HUES48 (cell line): ENCODE data around the gene ZNF736.
"Not testable (repeated sequence)": the region's sequence is repeated elsewhere in the genome, so short reads cannot be mapped to it uniquely, and the experiment has no call there.

Source experiments
- H3K27ac ChIP-seq: one replicate; pipeline ENCODE4 v1.7.0; 2013; ENCODE audit warnings: low read depth, low read length, inconsistent platforms
- H3K27me3 ChIP-seq: 2 replicates; pipeline ENCODE4 v1.6.1; 2013; ENCODE audit warnings: mild to moderate bottlenecking, low read length; ENCODE audit not compliant: control insufficient read depth, insufficient read depth
- H3K36me3 ChIP-seq: 2 replicates; pipeline ENCODE4 v1.6.1; 2013; ENCODE audit warnings: low read length; ENCODE audit not compliant: control insufficient read depth, insufficient read depth
- H3K4me1 ChIP-seq: 2 replicates; pipeline ENCODE4 v1.6.1; 2013; ENCODE audit warnings: mild to moderate bottlenecking, low read length; ENCODE audit not compliant: control insufficient read depth, insufficient read depth
- H3K4me3 ChIP-seq: 2 replicates; pipeline ENCODE4 v1.5.1; 2013; ENCODE audit warnings: mild to moderate bottlenecking, low read depth, low read length
- H3K9ac ChIP-seq: 2 replicates; pipeline ENCODE4 v1.6.1; 2013; ENCODE audit warnings: mild to moderate bottlenecking, low read depth, low read length, moderate library complexity
- H3K9me3 ChIP-seq: 2 replicates; pipeline ENCODE4 v1.6.1; 2013; ENCODE audit warnings: low read length; ENCODE audit not compliant: control insufficient read depth, insufficient read depth

ZNF736 gene

GRCh38 chr7:64313740-64314491 is at the start of gene ZNF736:
TSS of gene ZNF736 (plus strand) at chr7:64313961. CDS start at chr7:64314151, 190 bp downstream.
- H3K4me3 ChIP-seq: peak within 1 kb of the TSS; percentile 95
- no peaks in the 10 kb centered on the region for H3K4me1 ChIP-seq
- peak within 1 kb of the TSS; percentile 94 for H3K9ac ChIP-seq
- no peaks in the 10 kb centered on the region for H3K27me3 ChIP-seq
- H3K36me3 ChIP-seq: no peaks in the 10 kb centered on the region
- H3K27ac ChIP-seq: no peak within 1 kb of the TSS
- peaks cover 62% of the 10 kb centered on the region for H3K9me3 ChIP-seq

- Histone ChIP-seq H3K4me3 (no peak overlapping the region), H3K27me3 (no peaks in the 10 kb centered on the region), H3K36me3 (no peaks in the 10 kb centered on the region), H3K4me1 (no peaks in the 10 kb centered on the region), H3K9ac (no peak overlapping the region), H3K9me3 (peaks cover 72% of the 10 kb centered on the region), H3K27ac (no peak overlapping the region)
Observed at GRCh38 chr7:64266341-64266919, 47.3 kb upstream of the ZNF736 start.

GRCh38 chr7:64277630-64278029 is 36.1 kb upstream of the ZNF736 start:
- Histone ChIP-seq H3K4me1 (no peaks in the 10 kb centered on the region), H3K27me3 (no peaks in the 10 kb centered on the region), H3K9ac (no peak overlapping the region), H3K27ac (no peak overlapping the region), H3K4me3 (no peak overlapping the region), H3K36me3 (no peaks in the 10 kb centered on the region), H3K9me3 (peaks cover 72% of the 10 kb centered on the region)

GRCh38 chr7:64294701-64295420 is 18.9 kb upstream of the ZNF736 start:
- Histone ChIP-seq H3K36me3 (no peaks in the 10 kb centered on the region), H3K27ac (no peak overlapping the region), H3K4me3 (no peak overlapping the region), H3K9me3 (peaks cover 82% of the 10 kb centered on the region), H3K4me1 (no peaks in the 10 kb centered on the region), H3K27me3 (no peaks in the 10 kb centered on the region), H3K9ac (no peak overlapping the region)

DNA sequence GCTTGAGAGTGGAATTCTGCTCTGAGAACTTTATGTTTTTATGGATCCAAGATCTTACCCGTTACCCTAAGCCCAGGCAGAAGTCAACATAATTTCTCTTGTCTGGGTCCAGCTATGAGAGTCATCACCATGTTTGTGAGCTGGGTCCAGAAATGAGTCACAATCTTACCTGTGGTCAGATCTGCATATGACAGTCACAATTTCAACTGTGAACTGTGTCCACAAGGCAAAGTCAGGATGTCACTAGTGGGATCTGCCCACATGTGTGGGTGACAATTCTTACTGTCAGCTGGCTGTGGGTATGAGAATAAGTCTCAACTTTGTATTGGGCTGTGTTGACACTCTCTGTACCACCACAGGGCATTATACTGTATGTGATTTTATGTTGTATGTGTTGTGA is 16.3 kb upstream of the ZNF736 start:
- not testable (repeated sequence) for H3K9ac ChIP-seq, H3K4me3 ChIP-seq, H3K4me1 ChIP-seq, H3K36me3 ChIP-seq, H3K27ac ChIP-seq, H3K27me3 ChIP-seq
- peaks cover 84% of the 10 kb centered on the region for H3K9me3 ChIP-seq

GRCh38 chr7:64300641-64301405 is 12.9 kb upstream of the ZNF736 start:
- no peaks in the 10 kb centered on the region for H3K36me3 ChIP-seq
- no peak overlapping the region for H3K27ac ChIP-seq
- no peaks in the 10 kb centered on the region for H3K4me1 ChIP-seq
- H3K9me3 ChIP-seq: peaks cover 83% of the 10 kb centered on the region
- no peaks in the 10 kb centered on the region for H3K27me3 ChIP-seq
- H3K9ac ChIP-seq: no peak overlapping the region
- no peak overlapping the region for H3K4me3 ChIP-seq

DNA sequence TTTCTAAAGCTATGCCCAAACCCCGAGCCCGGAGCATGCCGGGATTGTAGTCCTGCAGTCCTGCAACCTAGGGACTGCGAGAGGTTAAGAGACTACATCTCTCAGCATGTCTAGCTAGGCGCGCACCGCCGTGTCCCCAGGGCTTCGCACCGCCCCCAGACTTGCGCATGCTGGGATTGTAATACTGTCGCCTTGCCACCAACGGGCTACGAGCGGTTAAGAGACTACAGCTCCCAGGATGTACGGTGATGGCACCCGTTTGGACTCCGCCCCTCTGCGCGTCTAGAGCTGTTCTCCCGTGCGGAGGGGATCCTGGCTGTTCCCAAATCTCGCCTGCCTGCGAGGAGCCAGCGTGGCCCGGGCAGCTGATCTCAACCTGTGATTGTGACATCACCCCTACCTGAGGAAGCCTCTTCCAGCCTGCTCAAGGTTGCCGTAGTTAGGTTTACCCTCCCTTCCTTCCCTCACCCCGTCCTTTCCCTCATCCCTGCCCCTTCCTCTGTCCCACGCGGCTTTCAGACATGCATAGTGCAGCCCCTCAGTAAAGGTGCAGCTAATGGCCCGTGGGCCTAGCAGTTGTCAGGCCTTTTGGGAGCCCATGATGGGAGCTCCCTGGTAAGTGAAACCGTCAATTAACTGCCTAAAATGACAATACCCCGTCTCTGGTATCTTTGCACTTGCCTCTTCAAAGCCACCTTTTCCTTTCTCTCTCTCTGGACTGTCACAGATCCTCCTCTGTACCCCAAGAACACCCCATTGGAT is 6.3 kb upstream of the ZNF736 start:
- peaks cover 67% of the 10 kb centered on the region for H3K9me3 ChIP-seq
- H3K27me3 ChIP-seq: no peaks in the 10 kb centered on the region
- no peak overlapping the region for H3K27ac ChIP-seq
- H3K36me3 ChIP-seq: no peaks in the 10 kb centered on the region
- H3K4me3 ChIP-seq: peak overlapping the region; percentile 61
- H3K4me1 ChIP-seq: no peaks in the 10 kb centered on the region
- peak overlapping the region; percentile 55 for H3K9ac ChIP-seq

DNA sequence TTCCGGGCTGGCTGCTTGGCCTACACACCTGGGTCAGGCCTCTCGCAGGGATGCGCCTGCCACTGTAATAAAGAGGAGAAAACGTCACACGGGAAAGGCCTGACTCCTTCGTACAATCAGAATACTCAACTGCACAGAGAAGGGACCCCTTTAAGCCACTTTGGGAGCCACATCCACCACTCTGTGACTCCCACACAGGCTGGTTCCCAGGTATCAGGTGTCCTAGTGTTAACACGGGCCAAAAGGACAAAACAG is 5.8 kb upstream of the ZNF736 start:
- no peak overlapping the region for H3K27ac ChIP-seq
- H3K9ac ChIP-seq: peak overlapping the region; percentile 55; the same call in 1 of the 2 replicates
- H3K4me3 ChIP-seq: peak overlapping the region; percentile 61
- peaks cover 67% of the 10 kb centered on the region for H3K9me3 ChIP-seq
- no peaks in the 10 kb centered on the region for H3K36me3 ChIP-seq
- H3K27me3 ChIP-seq: no peaks in the 10 kb centered on the region
- no peaks in the 10 kb centered on the region for H3K4me1 ChIP-seq

- H3K9ac ChIP-seq: no peak overlapping the region
- no peaks in the 10 kb centered on the region for H3K36me3 ChIP-seq
- H3K9me3 ChIP-seq: peaks cover 65% of the 10 kb centered on the region
- no peaks in the 10 kb centered on the region for H3K4me1 ChIP-seq
- no peaks in the 10 kb centered on the region for H3K27me3 ChIP-seq
- no peak overlapping the region for H3K27ac ChIP-seq
- H3K4me3 ChIP-seq: no peak overlapping the region
Observed at GRCh38 chr7:64310426-64310825, 3.3 kb upstream of the ZNF736 start.

DNA sequence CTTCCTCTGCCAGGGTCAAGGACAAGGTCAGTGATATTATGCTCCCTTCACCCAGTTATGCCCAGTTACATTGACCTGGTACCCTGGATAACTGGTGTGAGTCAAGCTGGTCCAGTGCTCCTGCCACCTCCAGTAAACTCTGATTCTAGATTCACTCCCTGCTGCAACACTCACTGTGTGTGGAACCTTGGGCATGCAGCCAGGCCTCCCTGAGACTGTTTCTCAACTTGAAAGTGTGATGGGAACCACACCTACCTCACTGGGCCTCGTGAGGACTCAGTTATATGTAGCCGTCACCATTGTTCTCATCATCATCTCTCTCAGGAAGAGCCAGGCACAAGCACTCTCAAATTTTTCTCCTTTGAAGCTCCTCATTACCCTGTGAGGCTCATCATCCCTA is 935 bp upstream of the ZNF736 start:
- no peak overlapping the region for H3K27ac ChIP-seq
- H3K4me3 ChIP-seq: no peak overlapping the region
- peaks cover 57% of the 10 kb centered on the region for H3K9me3 ChIP-seq
- no peaks in the 10 kb centered on the region for H3K36me3 ChIP-seq
- no peaks in the 10 kb centered on the region for H3K4me1 ChIP-seq
- no peak overlapping the region for H3K9ac ChIP-seq
- no peaks in the 10 kb centered on the region for H3K27me3 ChIP-seq
